ENCODE results near the gene RRP1. TPM values are rescaled to one million over a fixed set of nuclear protein-coding genes. Genes with fewer than 3 reads are reported as not detected.

Gene RRP1
- total RNA-seq, 1 experiment from 2014 or later: 53.9 TPM

DNA sequence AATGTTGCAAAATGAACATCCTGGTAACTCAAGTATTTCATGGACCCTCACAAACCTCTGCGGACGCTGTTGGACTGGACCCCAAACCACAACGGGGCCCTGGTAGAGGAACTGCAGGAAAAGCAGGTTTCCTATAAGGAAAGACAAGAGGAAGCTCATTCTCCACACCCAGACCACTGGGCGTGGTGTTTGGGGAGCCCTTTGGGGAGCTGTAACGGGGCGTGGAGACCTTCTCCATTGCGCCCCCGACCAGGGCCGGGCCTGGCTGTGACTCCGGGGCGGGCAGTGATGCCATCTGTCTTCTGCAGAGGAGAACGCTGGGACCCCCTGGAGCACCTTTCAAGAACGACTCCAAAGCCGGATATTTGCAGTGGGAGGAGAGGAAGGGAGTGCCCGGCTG is 45.7 kb downstream of the RRP1 start:
- Histone ChIP-seq H3K4me1 (ENCODE audit: control insufficient read depth in 1 of 2, insufficient read depth in 2 of 2, low read length in 2 of 2) (no peaks in the 10 kb centered on the region), H3K27me3 (ENCODE audit: insufficient read depth, low read length) (no peaks in the 10 kb centered on the region), H3K9me3 (ENCODE audit: control insufficient read depth in 1 of 2, insufficient read depth in 1 of 2, low read depth in 1 of 2, low read length in 2 of 2) (no peaks in the 10 kb centered on the region), H3K9me2 (ENCODE audit: insufficient read depth) (no peaks in the 10 kb centered on the region), H2AFZ (ENCODE audit: low read depth, low read length, poor library complexity, severe bottlenecking) (no peak overlapping the region), H3K9ac (ENCODE audit: low read length) (no peak overlapping the region), H3K27ac (ENCODE audit: low read depth, low read length) (no peak overlapping the region), H4K20me1 (ENCODE audit: insufficient read depth) (no peaks in the 10 kb centered on the region), H3K4me2 (ENCODE audit: low read length) (no peak overlapping the region), H3K36me3 (ENCODE audit: control insufficient read depth in 1 of 2, insufficient read depth in 2 of 2, low read length in 2 of 2) (no peaks in the 10 kb centered on the region), H3K4me3 (replicated peaks in 1 of 2; ENCODE audit: low read depth in 1 of 2, low read length in 2 of 2) (no peak overlapping the region), H3K79me2 (ENCODE audit: insufficient read depth, low read length) (no peaks in the 10 kb centered on the region)
- BruUV-seq (replicated peaks): no TSS peak
- RAD21 ChIA-PET (ENCODE audit: low non-redundant PET in 1 of 2, low total read pairs in 2 of 2, uncharacterized antibody in 2 of 2, unreplicated experiment in 2 of 2): no interaction called here
- intact Hi-C loops (cut with micrococcal nuclease): no loop called here
- CTCF ChIA-PET: no interaction called here
- TF ChIP-seq SIN3A (IDR thresholded peaks at IDR 0.05; ENCODE audit: low read depth) (no peak), CBX3 (IDR thresholded peaks at IDR 0.05; ENCODE audit: low read depth) (no peak), RAD21 (IDR thresholded peaks at IDR 0.05; ENCODE audit: low read depth) (no peak), TCF7L2 (IDR thresholded peaks at IDR 0.05; ENCODE audit: borderline replicate concordance, extremely low read depth, insufficient read depth, insufficient read length) (no peak), SRF (IDR thresholded peaks at IDR 0.05; ENCODE audit: low read depth) (no peak), FOSL1 (IDR thresholded peaks at IDR 0.05; ENCODE audit: low read depth) (no peak)
- TF ChIP-seq, protein P1, sequence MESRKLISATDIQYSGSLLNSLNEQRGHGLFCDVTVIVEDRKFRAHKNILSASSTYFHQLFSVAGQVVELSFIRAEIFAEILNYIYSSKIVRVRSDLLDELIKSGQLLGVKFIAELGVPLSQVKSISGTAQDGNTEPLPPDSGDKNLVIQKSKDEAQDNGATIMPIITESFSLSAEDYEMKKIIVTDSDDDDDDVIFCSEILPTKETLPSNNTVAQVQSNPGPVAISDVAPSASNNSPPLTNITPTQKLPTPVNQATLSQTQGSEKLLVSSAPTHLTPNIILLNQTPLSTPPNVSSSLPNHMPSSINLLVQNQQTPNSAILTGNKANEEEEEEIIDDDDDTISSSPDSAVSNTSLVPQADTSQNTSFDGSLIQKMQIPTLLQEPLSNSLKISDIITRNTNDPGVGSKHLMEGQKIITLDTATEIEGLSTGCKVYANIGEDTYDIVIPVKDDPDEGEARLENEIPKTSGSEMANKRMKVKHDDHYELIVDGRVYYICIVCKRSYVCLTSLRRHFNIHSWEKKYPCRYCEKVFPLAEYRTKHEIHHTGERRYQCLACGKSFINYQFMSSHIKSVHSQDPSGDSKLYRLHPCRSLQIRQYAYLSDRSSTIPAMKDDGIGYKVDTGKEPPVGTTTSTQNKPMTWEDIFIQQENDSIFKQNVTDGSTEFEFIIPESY (IDR thresholded peaks at IDR 0.05; ENCODE audit: extremely low read depth, insufficient replicate concordance, low read length): no peak
- TF ChIP-seq, protein P2, sequence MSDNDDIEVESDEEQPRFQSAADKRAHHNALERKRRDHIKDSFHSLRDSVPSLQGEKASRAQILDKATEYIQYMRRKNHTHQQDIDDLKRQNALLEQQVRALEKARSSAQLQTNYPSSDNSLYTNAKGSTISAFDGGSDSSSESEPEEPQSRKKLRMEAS (IDR thresholded peaks at IDR 0.05): no peak
- DNase-seq (ENCODE audit: low read depth, low spot score) (no peak), ATAC-seq (no peak)
- POLR2A ChIA-PET: no interaction called here

DNA sequence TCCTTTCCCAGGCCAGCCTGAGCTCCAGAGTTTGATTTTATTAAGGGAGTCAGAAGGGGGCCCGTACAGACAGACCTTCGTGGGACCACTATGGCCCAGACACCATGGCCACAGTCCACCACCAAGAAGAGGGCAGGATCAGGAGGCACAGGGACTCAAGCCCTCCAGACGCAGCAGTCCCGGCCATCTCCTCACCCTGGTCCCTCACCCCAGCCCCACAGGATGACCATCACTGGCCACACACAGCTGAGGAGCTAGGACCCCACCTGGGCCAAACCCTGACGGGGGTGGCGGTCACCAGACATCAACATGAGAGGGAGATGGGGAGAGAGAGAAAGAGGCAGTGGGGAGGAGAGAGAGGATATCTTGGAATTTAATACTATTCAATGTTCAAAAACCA is 46.5 kb downstream of the RRP1 start:
- no TSS peak for BruUV-seq (replicated peaks)
- ChIA-PET POLR2A (no interaction called here), RAD21 (ENCODE audit: low non-redundant PET in 1 of 2, low total read pairs in 2 of 2, uncharacterized antibody in 2 of 2, unreplicated experiment in 2 of 2) (no interaction called here), CTCF (interaction anchor here (1.3 kb wide), 1 partner anchor 8 kb away, joined by 3 read pairs; no protein-coding TSS in a partner anchor)
- no peaks in the 10 kb centered on the region for H3K79me2 ChIP-seq (ENCODE audit: insufficient read depth, low read length)
- ATAC-seq: no peak
- no peaks in the 10 kb centered on the region for H3K36me3 ChIP-seq (ENCODE audit: control insufficient read depth in 1 of 2, insufficient read depth in 2 of 2, low read length in 2 of 2)
- intact Hi-C loops (cut with micrococcal nuclease): no loop called here
- no peak for DNase-seq (ENCODE audit: low read depth, low spot score)
- H3K27me3 ChIP-seq (ENCODE audit: insufficient read depth, low read length): no peaks in the 10 kb centered on the region
- no peak overlapping the region for H3K27ac ChIP-seq (ENCODE audit: low read depth, low read length)
- TF ChIP-seq SP1 (IDR thresholded peaks at IDR 0.05; ENCODE audit: low read depth) (no peak), EZH2phosphoT487 (IDR thresholded peaks at IDR 0.05; ENCODE audit: borderline replicate concordance) (no peak), POLR2A (IDR thresholded peaks at IDR 0.05; ENCODE audit: borderline replicate concordance, extremely low read depth, insufficient read depth, insufficient read length) (no peak), TCF7L2 (IDR thresholded peaks at IDR 0.05; ENCODE audit: borderline replicate concordance, extremely low read depth, insufficient read depth, insufficient read length) (no peak), POLR2AphosphoS5 (IDR thresholded peaks at IDR 0.05; ENCODE audit: low read depth, low read length) (no peak), FOSL1 (IDR thresholded peaks at IDR 0.05; ENCODE audit: low read depth) (no peak), RAD21 (IDR thresholded peaks at IDR 0.05; ENCODE audit: low read depth) (no peak), EZH2 (IDR thresholded peaks at IDR 0.05) (no peak), YY1 (IDR thresholded peaks at IDR 0.05; ENCODE audit: extremely low read depth, insufficient replicate concordance, low read depth, low read length) (no peak), ZNF274 (IDR thresholded peaks at IDR 0.05; ENCODE audit: low read depth, low read length) (no peak)
- TF ChIP-seq, protein P3, sequence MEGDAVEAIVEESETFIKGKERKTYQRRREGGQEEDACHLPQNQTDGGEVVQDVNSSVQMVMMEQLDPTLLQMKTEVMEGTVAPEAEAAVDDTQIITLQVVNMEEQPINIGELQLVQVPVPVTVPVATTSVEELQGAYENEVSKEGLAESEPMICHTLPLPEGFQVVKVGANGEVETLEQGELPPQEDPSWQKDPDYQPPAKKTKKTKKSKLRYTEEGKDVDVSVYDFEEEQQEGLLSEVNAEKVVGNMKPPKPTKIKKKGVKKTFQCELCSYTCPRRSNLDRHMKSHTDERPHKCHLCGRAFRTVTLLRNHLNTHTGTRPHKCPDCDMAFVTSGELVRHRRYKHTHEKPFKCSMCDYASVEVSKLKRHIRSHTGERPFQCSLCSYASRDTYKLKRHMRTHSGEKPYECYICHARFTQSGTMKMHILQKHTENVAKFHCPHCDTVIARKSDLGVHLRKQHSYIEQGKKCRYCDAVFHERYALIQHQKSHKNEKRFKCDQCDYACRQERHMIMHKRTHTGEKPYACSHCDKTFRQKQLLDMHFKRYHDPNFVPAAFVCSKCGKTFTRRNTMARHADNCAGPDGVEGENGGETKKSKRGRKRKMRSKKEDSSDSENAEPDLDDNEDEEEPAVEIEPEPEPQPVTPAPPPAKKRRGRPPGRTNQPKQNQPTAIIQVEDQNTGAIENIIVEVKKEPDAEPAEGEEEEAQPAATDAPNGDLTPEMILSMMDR (IDR thresholded peaks at IDR 0.05 in 2 of 3, conservative IDR thresholded peaks at IDR 0.05 in 1 of 3; ENCODE audit: borderline replicate concordance in 1 of 3, insufficient read depth in 1 of 3, low read depth in 2 of 3, low read length in 2 of 3): no peak
- TF ChIP-seq, protein P2 (IDR thresholded peaks at IDR 0.05): no peak
- H3K9me2 ChIP-seq (ENCODE audit: insufficient read depth): no peaks in the 10 kb centered on the region
- H3K4me3 ChIP-seq (replicated peaks in 1 of 2; ENCODE audit: low read depth in 1 of 2, low read length in 2 of 2): no peak overlapping the region
- H2AFZ ChIP-seq (ENCODE audit: low read depth, low read length, poor library complexity, severe bottlenecking): no peak overlapping the region
- H3K4me1 ChIP-seq (ENCODE audit: control insufficient read depth in 1 of 2, insufficient read depth in 2 of 2, low read length in 2 of 2): no peaks in the 10 kb centered on the region
- H4K20me1 ChIP-seq (ENCODE audit: insufficient read depth): no peaks in the 10 kb centered on the region
- no peak overlapping the region for H3K4me2 ChIP-seq (ENCODE audit: low read length)
- H3K9me3 ChIP-seq (ENCODE audit: control insufficient read depth in 1 of 2, insufficient read depth in 1 of 2, low read depth in 1 of 2, low read length in 2 of 2): no peaks in the 10 kb centered on the region
- H3K9ac ChIP-seq (ENCODE audit: low read length): no peak overlapping the region
